Stimulated activated CD4-positive, alpha-beta T cell treated with anti-CD3 and anti-CD28 coated beads, Interleukin-2, amount 100 ng/mL, for 24 hours (primary cell): Measurements from ENCODE around the gene FAM43B.

ENCODE experiments used
- DNase-seq, 2 donors: peaks; one replicate each; pipeline ENCODE4 v3.0.0-alpha.2; 2020

Gene FAM43B

DNA sequence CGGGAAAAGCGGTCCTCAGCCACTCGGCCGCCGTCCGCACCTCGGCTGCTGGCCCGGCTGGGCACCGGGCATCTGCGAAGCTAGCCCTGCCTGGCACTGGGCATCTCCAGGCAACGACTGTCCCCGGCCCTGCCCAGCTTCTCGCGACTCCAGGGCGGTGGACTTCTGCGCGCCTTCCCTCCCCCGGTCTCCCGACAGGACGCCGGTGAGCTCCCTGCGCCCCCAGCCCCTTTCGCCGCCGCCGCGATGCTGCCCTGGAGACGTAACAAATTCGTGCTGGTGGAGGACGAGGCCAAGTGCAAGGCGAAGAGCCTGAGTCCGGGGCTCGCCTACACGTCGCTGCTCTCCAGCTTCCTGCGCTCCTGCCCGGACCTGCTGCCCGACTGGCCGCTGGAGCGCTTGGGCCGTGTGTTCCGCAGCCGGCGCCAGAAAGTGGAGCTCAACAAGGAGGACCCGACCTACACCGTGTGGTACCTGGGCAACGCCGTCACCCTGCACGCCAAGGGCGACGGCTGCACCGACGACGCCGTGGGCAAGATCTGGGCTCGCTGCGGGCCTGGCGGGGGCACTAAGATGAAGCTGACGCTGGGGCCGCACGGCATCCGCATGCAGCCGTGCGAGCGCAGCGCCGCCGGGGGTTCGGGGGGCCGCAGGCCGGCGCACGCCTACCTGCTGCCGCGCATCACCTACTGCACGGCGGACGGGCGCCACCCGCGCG, 514 bp downstream of the FAM43B start:
- no peak for DNase-seq

DNA sequence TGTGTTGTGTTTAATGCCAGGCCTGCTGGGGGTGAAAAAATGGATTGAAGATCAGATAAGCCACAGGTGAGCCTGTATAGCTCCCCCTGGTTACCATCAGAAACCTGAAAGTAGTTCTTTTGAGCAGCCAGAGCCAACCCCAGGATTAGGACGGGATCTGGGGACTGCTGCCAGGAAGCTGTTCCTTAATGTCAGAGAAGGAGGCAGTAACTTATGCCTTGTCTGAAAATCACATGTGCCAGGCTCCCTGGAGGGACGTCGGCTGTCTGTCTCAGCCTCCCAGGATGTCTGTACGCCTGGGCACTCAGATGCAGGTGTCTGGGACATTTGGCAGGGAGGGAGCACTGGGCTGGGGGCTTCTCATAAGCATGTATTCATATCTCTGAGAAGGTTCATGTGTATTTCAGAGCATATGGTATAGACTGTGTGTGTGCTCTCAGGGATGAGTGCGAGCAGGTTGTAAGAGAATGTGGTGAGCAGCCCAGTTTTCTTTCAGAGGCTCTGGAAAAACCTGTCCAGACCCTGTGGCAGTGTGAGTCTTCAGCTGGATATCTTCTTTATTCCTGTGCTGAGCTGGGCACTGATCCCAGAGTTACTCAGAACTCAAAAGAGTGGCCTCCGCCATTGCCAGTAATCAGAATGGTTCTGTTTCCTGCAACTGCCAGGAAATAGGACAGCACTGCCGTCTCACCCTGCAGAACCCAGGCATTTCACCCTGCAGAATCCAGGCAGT, 2.8 kb downstream of the FAM43B start:
- DNase-seq: no peak

DNA sequence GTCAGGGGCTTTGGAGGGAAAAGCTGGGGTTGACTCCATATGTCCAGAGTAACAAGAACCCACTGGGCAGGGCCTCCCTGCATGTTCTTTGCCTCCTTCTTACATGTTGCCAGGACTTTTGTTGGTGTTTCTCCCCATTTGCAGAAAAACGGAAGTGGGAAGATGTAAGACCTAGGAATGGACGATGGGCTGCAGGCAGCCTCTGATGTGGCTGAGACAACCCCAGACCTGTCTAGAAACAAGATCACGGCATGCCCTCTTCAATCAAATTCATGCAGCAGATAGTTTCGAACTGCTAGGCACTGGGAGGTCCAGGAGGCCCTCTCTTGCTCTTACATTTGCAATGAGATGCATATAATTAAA, 3.4 kb downstream of the FAM43B start:
- DNase-seq: no peak

DNA sequence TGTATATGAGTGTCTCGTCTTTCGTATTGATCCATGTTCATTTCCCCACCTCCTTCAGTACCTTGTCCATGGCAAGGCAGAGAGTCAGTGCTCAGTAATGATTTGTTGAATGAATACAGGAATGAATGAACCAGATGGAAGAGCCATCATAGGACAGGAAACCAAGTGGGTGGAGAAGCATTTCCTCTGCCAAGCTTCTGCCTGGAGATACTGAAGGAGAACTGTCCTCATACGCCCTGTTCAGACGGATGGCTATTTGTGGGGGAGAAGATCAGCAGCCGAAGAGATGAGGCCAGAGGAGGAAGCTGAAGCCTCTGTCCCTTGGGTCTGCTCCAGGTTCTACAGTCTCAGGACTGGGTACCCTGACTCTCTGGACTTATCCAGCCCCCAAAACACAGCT, 5.8 kb downstream of the FAM43B start:
- no peak for DNase-seq

DNA sequence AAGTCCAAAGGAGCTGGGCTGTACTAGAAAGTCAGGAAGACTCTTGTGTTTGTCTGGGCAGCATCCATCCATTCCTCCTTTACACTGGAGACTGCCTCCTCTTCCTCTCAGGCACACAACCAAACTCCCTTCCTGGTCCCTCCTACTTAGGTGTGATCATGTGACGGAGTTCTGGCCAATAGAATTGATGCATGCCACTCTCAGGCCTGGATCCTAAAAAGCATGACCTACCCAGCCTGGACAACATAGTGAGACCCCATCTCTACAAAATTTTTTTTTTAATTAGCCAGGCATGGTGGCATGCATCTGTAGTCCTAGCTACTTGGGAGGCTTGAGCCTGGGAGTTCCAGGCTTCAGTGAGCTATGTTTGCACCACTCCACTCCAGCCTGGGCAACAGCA, 8.6 kb downstream of the FAM43B start:
- DNase-seq: no peak

DNA sequence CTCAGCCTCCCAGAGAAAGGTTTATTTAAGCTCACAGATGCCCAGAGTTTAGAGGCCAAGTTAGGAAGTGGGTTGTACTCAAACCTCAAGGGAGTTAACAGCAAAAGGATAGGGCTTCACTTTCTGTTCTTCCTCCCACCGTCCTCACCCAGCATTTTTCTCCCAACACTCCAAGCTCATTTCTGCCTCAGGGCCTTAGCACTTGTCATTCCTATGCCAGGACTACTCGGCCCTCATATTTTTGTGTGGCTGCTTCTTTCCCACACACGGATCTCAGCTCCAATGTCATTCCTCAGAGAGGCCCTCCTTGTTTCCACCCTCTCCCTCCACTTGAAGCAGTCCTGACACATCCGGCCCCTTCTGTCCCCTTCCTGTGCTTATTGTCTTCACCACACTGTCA, 12.9 kb downstream of the FAM43B start:
- no peak for DNase-seq

DNA sequence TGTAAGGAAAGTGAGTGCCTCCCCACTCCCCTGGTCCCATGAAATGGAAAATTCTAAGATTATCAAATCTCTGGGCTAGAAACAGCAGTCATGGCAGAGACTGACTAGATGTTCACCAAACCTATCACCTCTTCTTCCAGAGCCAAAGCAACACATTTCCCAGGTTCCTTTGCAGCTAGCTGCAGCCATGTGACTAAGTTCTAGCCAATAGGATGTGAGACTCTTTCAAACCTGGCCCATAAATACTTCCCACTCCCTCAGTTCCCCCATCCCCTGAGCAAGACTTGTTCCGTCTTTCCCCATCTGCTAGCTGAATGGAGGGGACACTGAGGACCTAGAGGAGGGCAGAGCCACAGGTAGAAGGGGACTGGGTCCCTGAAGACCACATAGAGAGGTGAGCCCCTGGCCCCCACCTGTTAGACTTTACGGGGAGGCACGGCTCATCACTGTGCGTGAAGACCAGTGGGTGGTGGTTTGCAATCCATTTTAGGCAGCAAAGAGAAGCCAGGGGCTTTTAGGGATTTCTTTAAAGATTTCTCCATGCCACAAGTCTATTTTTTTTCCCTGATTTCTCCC, 17.2 kb downstream of the FAM43B start:
- DNase-seq: no peak

DNA sequence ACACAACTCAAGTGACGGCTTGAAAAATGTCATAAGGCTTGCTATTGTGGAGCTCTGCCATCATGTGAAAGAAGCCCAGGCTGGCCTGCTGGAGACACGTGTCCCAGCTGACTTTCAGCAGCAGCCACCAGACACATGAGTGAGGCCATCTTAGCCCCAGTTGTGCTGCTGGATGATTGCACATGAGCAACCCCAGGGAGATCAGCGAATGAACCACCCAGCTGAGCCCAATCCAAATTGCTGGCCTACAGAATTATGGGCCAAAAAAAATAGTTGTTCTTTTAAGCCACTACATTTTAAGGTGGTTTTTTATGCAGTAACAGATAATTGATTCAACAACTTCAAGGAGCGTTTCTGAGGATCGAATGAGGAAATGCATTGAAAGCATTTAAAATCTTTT, 19.1 kb downstream of the FAM43B start:
- no peak for DNase-seq

DNA sequence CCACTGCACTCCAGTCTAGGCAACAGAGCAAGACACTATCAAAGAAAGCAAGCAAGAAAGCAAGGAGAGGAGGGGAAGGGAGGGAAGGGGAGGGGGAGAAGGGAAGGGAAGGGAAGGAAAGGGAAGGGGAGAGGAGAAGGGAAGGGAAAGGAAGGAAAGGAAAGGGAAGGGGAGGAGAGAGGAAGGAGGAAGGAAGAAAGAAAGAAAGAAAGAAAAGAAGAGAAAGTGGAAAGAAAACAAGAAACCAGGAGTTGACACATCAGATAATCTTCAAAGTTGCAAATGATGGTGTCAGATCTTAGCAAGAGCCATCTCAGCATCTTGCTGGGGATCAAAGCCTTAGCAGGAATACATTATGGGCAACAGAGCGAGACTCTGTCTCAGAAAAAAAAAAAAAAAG, 21.6 kb downstream of the FAM43B start:
- DNase-seq: no peak

DNA sequence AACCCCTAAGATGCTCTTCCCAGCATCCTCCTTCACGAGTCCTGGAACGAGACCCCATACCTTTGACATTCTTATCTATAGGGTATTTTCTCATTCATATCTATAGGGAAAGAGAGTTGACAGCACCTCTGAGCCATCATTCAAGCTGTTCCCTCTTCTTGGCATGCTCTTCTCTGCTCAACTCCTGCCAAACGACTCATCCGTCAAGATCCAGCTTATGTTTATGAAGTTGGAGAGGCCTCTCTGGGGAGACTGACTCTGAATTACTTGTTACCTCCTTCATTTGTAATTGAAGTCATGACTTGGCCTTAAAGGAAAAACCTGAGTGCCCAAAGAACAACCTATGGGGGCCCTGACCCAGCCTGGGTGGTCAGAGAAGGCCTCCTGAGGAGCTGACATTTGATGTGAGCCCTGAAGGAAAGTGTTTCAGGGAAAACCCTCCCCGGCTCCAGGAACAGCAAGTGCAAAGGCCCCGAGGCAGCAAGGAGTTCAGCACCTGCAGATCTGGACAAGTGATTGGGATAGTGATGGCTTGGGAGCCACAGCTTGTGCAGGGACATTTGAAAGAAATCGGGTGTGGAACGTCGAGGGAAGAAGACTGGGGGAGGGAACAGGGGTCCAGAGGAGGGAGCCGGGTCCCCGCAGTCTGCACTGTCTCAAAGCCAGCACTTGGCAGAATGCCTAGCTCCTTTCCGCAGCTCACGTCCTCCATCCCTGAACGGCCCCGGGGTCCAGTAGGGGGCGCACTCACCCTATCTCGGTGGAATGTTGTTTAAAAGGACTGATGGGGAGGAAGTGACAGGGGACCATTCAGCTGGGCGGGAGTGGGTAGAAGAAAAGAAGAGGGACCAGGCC, 22.5 kb downstream of the FAM43B start:
- peak; percentile 64 to 87 for DNase-seq

DNA sequence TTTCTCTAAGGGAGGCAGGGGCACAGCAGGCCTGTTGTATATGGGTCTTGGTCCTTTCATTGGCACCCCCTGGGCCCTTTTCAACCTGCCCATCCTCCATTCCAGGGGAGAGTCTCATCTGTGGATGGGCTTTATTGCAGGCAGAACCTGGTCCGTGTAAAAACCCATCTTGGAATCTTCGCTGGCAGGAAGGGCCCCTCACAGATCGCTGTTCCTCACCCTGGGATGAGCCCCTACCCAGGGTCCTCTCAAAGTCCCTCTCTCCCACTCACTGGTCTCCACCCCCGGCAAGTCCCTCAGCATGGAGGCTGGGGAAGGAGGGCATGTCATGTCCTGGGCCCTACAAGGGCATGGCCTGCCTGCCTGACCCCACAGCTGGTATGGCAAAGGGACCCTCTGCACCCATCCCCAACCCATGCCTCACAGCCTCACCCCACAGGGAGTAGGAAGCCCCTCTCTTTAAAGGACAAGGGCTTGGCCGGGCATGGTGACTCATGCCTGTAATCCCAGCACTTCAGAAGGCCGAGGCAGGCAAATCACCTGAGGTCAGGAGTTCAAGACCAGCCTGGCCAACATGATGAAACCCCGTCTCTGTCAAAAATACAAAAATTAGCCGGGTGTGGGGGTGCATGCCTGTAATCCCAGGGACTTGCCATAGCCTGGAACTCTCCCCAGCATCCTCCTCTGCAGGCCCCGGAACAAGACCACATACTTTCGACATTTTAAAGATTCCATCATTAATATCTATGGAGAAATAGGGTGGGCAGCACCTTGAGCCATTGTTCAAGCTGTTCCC, 23.4 kb downstream of the FAM43B start:
- DNase-seq: no peak

DNA sequence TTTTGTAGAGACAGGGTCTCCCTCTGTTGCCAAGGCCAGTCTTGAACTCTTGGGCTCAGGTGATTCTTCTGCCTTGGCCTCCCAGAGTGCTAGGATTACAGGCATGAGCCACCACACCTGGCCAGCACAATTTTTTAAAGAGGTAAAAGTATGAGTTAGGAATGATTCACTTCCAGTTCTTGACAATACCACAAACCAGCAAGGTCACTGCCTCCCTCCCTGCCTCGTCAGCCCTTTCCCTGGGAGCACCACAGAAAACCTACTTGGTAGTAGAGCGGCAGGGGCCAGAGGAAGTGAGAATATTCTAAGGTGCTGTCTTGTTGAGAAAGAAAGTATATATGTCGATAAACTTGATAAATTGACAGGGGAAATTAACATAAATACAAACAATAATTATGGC, 25.7 kb downstream of the FAM43B start:
- no peak for DNase-seq

DNA sequence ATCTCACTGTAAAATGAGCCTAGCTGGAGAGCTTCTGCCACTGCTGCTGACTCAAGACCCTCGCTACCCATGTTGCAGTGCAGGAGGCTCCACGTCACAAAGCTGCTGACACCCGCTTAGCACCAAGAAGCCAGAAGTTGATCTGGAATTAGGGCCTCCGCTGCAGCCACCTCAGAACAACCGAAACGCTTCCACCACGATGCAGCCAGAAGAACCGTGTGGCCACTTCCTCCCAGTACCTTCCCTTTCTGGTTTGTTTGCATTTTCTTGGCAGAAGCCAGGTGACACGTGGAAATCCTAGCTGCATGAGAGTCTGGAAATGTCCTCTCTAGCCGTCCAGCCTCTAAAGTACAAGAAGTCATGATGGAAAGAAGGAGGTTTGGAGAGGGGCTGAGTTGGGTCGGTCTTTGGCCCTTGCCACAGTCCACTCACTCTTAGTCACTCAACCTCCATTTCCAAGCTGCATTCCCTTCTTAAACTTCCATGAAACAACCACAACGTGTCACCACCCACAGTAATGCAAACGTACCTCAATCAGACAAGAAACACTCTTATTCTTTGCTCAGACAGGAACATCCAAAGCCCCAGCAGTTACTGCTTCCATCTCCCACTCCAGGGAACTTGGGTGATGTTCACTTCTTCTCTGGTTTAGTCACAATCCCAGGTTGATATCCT, 26.5 kb downstream of the FAM43B start:
- DNase-seq: no peak

DNA sequence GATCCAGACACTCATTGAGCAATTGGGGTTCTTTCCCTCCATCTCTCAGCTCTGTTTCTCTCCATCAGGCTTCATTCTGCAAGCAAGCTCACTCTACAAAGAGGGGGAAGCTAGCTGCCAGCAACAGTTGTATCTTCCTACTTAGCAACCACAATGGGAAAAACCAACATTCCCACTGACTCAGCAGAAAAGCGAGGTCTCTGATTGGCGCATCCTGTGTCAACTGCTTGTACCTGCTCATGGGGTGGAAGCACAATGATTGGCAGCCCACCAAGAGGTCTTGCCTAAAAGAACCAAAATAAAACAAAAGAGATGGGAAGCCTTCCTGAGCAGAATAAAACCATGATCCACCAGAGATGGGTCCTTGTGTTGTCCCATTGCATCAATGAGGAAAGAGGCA, 32.5 kb downstream of the FAM43B start:
- no peak for DNase-seq

DNA sequence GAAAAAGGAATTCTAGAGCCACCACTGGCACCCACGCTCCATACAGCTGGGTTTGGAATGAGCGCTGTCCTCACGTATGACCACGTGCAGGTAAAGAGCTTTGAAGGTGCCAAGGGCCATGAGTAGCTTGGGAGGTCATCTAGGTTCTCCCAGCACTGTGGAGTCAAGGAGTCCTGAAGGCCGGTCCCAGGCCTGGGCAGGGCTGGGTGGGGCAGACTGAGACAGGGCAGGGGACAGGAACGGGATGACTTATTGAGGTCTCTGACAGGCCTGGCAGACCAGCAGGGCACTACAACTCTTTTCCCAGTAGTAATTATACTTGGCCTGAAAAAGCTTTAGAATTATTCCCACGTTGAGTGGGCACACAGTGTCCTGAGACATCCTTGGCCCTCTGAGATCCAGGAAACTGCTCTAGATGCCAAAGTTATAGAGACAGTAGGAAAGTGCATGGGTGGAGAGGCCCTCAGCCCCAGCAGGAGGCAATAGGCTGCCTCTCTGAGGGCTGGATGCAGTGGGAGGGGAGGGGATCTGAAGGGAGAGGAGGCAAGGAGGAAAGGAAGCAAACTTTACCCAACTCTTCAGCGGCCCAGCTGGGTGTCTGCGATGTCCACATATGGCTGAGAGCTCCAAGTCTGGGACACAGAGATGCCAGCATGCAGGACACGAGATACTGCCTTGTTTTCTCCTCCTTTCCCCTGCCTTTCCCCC, 34.7 kb downstream of the FAM43B start:
- DNase-seq: no peak

DNA sequence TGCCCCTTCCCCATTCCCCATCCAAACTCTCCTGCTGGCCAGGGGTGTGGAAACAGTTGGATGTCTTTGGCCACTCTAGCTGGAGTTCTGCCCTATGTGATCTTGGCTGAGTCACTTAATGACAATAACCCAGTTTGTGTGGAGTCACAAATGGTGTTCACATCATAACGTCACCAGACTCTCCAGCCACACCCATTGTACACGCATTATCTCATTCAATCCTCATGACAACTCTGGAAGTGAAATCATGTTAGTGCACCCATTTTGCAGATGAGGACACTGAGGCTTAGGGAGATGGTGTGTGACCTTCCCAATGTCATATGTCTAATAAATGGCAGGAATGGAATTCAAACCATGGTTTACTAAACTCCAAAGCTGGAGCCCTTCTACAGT, 35.3 kb downstream of the FAM43B start:
- DNase-seq: no peak

DNA sequence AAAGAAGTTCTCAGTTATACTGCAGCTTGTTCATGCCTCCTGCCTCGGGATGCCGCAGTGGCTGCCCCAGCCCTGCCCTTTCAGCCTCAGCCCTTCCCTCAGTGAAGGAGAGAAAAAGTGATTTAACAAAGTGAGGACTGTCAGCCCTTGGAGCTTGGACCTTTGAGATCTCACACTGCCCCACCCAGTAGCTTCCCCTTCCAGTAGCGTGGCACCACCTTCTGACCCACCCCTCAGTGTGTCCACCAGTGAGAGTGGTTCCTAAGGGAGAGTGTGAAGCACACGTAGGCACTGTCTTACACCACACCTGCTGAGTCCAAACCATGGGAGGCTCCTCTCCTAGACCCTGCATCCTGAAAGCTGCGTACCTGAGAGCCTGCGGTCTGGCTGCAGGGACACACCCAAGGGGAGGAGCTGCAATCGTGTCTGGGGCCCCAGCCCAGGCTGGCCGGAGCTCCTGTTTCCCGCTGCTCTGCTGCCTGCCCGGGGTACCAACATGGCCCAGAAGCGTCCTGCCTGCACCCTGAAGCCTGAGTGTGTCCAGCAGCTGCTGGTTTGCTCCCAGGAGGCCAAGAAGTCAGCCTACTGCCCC, 36.4 kb downstream of the FAM43B start, which contains the start of gene CDA:
TSS of gene CDA (plus strand) at position 464 of the 592 bp plus-strand sequence. CDS start at position 497, 33 bp downstream.
- no peak for DNase-seq

DNA sequence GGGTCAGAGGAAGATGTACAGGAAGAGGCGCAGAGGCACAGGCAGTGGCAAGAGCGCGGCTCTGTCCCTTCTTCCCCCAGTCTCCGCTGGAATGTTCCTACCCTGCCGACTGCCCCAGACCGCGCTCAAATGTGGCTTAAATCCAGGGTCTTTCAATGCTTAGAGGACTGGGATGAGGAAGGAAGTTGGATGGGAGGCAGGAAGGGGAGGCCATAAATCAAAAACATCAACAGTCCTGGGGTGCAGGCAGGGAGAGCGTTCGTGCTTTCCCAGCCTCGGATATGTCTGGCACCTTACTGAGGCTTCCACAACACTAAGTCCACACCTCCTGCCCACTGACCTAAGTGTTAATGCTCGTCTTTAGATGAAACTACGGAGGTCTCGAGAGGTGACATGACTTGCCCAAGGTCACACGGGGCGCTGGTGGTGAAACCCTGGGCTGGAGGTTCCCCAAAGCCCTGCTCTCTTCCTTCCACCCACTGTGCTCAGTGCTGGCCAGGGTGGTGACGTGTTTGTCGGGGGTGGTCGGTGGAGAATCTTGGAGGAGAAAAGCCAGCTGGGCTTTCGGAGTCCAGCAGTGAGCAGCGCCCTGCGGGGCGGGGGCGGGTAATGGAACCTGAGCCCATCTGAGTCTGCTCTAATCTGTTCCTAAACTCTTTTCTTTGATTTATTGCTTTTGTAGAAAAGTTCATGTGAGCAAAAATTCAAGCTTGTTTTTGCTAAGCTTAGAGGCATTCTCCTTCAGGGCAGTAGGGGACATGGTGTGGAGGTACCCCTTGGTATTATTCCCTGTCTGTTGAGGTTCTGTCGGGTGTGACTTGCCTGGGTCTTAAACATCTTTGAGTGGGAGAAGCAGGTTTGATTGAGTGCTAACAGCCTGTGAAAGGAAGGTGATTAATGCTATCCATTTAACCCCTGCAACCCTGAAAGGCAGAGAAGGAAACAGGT, 37.2 kb downstream of the FAM43B start:
- DNase-seq: no peak

DNA sequence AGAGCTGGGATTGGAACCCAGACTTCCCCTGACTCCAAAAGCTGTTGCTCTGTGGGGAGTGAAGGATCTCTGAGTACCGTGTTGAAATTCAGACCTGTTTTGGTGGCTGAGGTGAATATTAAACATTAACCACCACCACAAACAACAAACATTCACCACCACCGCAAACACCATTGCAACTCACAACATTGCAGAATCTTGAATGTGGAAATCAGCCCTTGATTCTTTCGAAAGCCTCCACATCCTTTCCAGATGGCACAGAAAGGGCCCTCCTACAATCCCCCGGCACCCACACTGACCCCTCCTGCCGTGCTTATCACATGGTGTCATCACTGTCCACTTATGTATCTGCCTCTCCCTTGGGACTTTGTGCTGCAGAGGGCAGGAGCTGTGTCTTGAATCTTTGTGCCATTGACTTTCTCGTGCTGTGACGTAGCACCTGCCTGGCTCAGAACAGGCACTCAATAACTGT, 38.0 kb downstream of the FAM43B start:
- DNase-seq: no peak
